GM10266 (cell line): Measurements from ENCODE around the gene RAET1L.

ENCODE experiments used
- DNase-seq: peaks from one replicate; pipeline ENCODE4 v3.0.0; 2012; ENCODE audit errors: extremely low spot score
- TF ChIP-seq, protein P1 (sequence below): IDR thresholded peaks from 2 replicates; pipeline ENCODE4 v1.5.1; 2012; ENCODE audit warnings: mild to moderate bottlenecking, low read depth; ENCODE audit not compliant: control insufficient read depth, insufficient read depth; ENCODE audit errors: missing control alignments

Gene RAET1L

DNA sequence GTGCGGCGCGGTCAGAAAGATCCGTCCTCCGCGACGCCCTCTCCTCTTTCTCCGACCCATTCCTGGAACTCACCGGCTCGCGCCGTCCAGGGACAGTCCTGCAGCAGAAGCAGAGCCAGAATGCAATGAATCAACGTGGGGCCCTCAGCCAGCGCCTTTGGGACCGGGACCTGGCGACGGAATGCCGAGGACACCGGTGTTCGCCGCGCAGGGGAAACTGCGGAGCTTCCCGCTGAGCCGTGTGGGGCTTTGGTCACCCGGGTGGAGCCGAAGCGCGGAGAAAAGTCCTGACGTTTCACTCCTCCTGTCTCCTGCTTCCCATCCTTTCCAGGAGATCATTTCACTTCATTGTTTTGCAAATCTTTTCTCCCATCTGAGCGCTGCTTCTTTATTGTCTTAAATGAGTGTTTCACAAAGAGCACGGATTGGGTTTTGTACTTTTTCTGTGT lies 35.1 kb downstream of the RAET1L start:
- TF ChIP-seq, protein P1, sequence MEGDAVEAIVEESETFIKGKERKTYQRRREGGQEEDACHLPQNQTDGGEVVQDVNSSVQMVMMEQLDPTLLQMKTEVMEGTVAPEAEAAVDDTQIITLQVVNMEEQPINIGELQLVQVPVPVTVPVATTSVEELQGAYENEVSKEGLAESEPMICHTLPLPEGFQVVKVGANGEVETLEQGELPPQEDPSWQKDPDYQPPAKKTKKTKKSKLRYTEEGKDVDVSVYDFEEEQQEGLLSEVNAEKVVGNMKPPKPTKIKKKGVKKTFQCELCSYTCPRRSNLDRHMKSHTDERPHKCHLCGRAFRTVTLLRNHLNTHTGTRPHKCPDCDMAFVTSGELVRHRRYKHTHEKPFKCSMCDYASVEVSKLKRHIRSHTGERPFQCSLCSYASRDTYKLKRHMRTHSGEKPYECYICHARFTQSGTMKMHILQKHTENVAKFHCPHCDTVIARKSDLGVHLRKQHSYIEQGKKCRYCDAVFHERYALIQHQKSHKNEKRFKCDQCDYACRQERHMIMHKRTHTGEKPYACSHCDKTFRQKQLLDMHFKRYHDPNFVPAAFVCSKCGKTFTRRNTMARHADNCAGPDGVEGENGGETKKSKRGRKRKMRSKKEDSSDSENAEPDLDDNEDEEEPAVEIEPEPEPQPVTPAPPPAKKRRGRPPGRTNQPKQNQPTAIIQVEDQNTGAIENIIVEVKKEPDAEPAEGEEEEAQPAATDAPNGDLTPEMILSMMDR = no peak

GRCh38 chr6:149988550-149989346 lies 36.6 kb downstream of the RAET1L start:
- DNase-seq = no peak

More for the DNA sequence above, 35.1 kb downstream of the RAET1L start:
- DNase-seq = no peak

DNA sequence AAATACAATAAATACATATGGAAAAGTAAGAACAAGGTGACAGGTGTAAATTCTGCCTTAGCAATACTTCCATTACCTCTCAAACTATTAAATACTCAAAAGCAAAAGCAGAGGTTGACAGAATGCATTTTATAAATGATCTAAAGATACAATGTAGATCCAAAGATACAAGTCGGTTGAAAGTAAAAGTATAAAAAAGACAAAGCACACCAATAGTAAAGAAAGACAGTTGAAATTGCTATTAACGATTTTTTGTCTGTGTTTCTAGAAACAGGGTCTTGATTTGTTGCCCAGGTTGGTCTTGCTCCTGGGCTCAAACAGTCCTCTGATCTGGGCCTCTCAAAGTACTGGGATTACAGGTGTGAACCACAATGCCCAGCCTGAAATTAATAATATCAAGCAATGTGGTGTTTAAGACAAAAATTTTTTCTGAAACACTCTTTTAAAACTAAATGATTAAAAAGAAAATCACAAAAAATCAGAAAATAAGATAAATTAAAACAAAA lies 37.7 kb downstream of the RAET1L start:
- TF ChIP-seq, protein P1 = no peak
- DNase-seq = no peak

More at GRCh38 chr6:149988550-149989346, 36.6 kb downstream of the RAET1L start:
- TF ChIP-seq, protein P1 = no peak

GRCh38 chr6:149985481-149985937 lies 39.8 kb downstream of the RAET1L start:
- no peak for DNase-seq
- TF ChIP-seq, protein P1 = no peak

- TF ChIP-seq, protein P1 = no peak
- no peak for DNase-seq
Observed at GRCh38 chr6:149984773-149985172, 40.6 kb downstream of the RAET1L start.

GRCh38 chr6:149983145-149983544 lies 42.2 kb downstream of the RAET1L start:
- DNase-seq = no peak
- TF ChIP-seq, protein P1 = no peak

GRCh38 chr6:149979293-149979692 lies 46.0 kb downstream of the RAET1L start:
- TF ChIP-seq, protein P1 = no peak
- no peak for DNase-seq
